Endothelial cell of umbilical vein (primary cell): Measurements from ENCODE around the gene MAF. TPM values are rescaled to one million over a fixed set of nuclear protein-coding genes. Genes with fewer than 3 reads are reported as not detected.

Experiments used
- BruUV-seq: library from RNA; stranded (reverse); fragments of 400-500 nt; replicated peaks from 2 replicates; lab custom pipeline; 2021; lab: Mats Ljungman, UMichigan
- CTCF ChIA-PET: fragments of 300-600, 350-600 bp; sonication (Branson Sonifier 250); formaldehyde crosslinking; loops from one replicate; lab custom pipeline; 2021; ENCODE audit warnings: antibody characterized with exemption, inconsistent platforms; lab: Charles Lee
- POLR2A ChIA-PET: fragments of 300-600, 350-600 bp; sonication (Branson Sonifier 250); formaldehyde crosslinking; loops from one replicate; lab custom pipeline; 2021; ENCODE audit warnings: antibody characterized with exemption, inconsistent platforms; lab: Charles Lee
- DNase-seq: peaks from one replicate; pipeline ENCODE4 v3.0.0-alpha.2; 2011; ENCODE audit warnings: low read depth, low spot score
- FAIRE-seq: peaks from 2 replicates; lab custom pipeline; 2011; peaks lifted over from hg19 to GRCh38; lab: Jason Lieb, UNC
- H2AFZ ChIP-seq: 2 replicates; pipeline ENCODE4 v1.6.0; 2012; ENCODE audit warnings: low read depth, low read length, control low read depth, inconsistent platforms
- H3K27ac ChIP-seq: 2 replicates; pipeline ENCODE4 v1.5.1; 2011; ENCODE audit warnings: low read depth, mild to moderate bottlenecking, control low read depth, low read length, moderate library complexity; ENCODE audit not compliant: insufficient read depth
- H3K27me3 ChIP-seq, 2 experiments: 2 replicates each; pipeline versions ENCODE4 v1.6.0 to v1.6.1; 2011; ENCODE audit warnings: low read length in 2 of 2, mixed read lengths in 1 of 2; ENCODE audit not compliant: control insufficient read depth in 2 of 2, insufficient read depth in 2 of 2
- H3K36me3 ChIP-seq, 2 experiments: 2 replicates in 1 of 2; 3 replicates in 1 of 2; pipeline ENCODE4 v1.5.1; 2011; ENCODE audit warnings: low read length in 2 of 2, mild to moderate bottlenecking in 1 of 2, moderate library complexity in 1 of 2; ENCODE audit not compliant: control insufficient read depth in 2 of 2, insufficient read depth in 2 of 2; ENCODE audit errors: extremely low read depth in 1 of 2
- H3K4me1 ChIP-seq: 3 replicates; pipeline ENCODE4 v1.5.1; 2011; ENCODE audit warnings: mild to moderate bottlenecking, low read length; ENCODE audit not compliant: control insufficient read depth, insufficient read depth; ENCODE audit errors: extremely low read depth
- H3K4me2 ChIP-seq: 2 replicates; pipeline ENCODE4 v1.6.1; 2011; ENCODE audit warnings: low read length, control low read depth, mixed read lengths; ENCODE audit not compliant: insufficient read depth
- H3K4me3 ChIP-seq, 3 experiments: fragments of 200-600 bp in 1 of 3; sonication (generic), shearing (Covaris generic) in 1 of 3; replicated peaks in 1 of 3; 2 replicates each; pipeline ENCODE4 v1.5.1; 2011 to 2016; ENCODE audit warnings: control low read depth in 3 of 3, low read length in 3 of 3, mild to moderate bottlenecking in 2 of 3, inconsistent platforms in 1 of 3, low read depth in 1 of 3, moderate library complexity in 1 of 3; ENCODE audit not compliant: insufficient read depth in 1 of 3
- H3K79me2 ChIP-seq: 2 replicates; pipeline ENCODE4 v1.6.0; 2012; ENCODE audit warnings: low read length, inconsistent platforms; ENCODE audit not compliant: control insufficient read depth, insufficient read depth
- H3K9ac ChIP-seq: replicated peaks from 2 replicates; pipeline ENCODE3; 2011; ENCODE audit warnings: low read length, control low read depth; ENCODE audit not compliant: insufficient read depth; ENCODE audit errors: extremely low read depth
- H3K9me1 ChIP-seq: replicated peaks from 3 replicates; pipeline ENCODE4 v1.6.0; 2011; ENCODE audit warnings: mild to moderate bottlenecking, low read length; ENCODE audit not compliant: control insufficient read depth, insufficient read depth; ENCODE audit errors: extremely low read depth
- H3K9me3 ChIP-seq: replicated peaks from 2 replicates; pipeline ENCODE4 v1.5.1; 2012; ENCODE audit warnings: low read length, inconsistent platforms; ENCODE audit not compliant: control insufficient read depth, insufficient read depth
- H4K20me1 ChIP-seq: replicated peaks from 2 replicates; pipeline ENCODE3; 2011; ENCODE audit warnings: mild to moderate bottlenecking, low read length; ENCODE audit not compliant: control insufficient read depth, insufficient read depth; ENCODE audit errors: extremely low read depth
- EZH2 ChIP-seq: IDR thresholded peaks from 2 replicates; pipeline ENCODE4 v1.6.1; 2012; ENCODE audit warnings: borderline replicate concordance, low read depth, mild to moderate bottlenecking, moderate library complexity, low read length, inconsistent platforms; ENCODE audit not compliant: severe bottlenecking
- FOS ChIP-seq: IDR thresholded peaks from 2 replicates; pipeline ENCODE4 v1.6.1; 2011; ENCODE audit warnings: mild to moderate bottlenecking, low read length, moderate library complexity, borderline replicate concordance; ENCODE audit not compliant: insufficient read depth
- GATA2 ChIP-seq: IDR thresholded peaks from 2 replicates; pipeline ENCODE4 v1.7.0; 2011; ENCODE audit warnings: low read depth, mild to moderate bottlenecking, moderate library complexity, mixed read lengths, low read length; ENCODE audit not compliant: insufficient read length, insufficient read depth
- JUN ChIP-seq: IDR thresholded peaks from 2 replicates; pipeline ENCODE4 v1.6.1; 2011; ENCODE audit warnings: borderline replicate concordance, low read depth; ENCODE audit not compliant: insufficient read length, insufficient read depth
- MYC ChIP-seq: IDR thresholded peaks from one replicate; pipeline ENCODE4 v1.6.1; 2011; ENCODE audit warnings: mild to moderate bottlenecking, low read depth, low read length
- POLR2A ChIP-seq: IDR thresholded peaks from 2 replicates; pipeline ENCODE4 v1.6.1; 2012; ENCODE audit warnings: low read depth, mild to moderate bottlenecking, control low read depth, low read length
- POLR2AphosphoS5 ChIP-seq: IDR thresholded peaks from 2 replicates; pipeline ENCODE4 v1.6.1; 2012; ENCODE audit warnings: low read depth, mild to moderate bottlenecking, control low read depth, low read length, moderate library complexity; ENCODE audit not compliant: insufficient read depth
- dilution Hi-C: fragments of 300-500 bp; cut with MboI; formaldehyde crosslinking; loops from one replicate; pipeline ENCODE4 v1.15.0; 2019; ENCODE audit warnings: low sequenced_read_pairs; ENCODE audit not compliant: extremely low pct_ligation_motif_present
- intact Hi-C: fragments of 100-400 bp; cut with micrococcal nuclease; formaldehyde crosslinking; loops from one replicate; pipeline ENCODE4 v1.10.0; 2022
- polyA plus RNA-seq, 4 experiments: library from polyadenylated mRNA; depleted of rRNA in 3 of 4; stranded (reverse) in 3 of 4; unstranded in 1 of 4; fragments of >200 nt; gene quantifications; 2 replicates each; pipeline versions ENCODE4 v1.2.1 to v1.2.3, GENCODE V29; 2011 to 2012; ENCODE audit warnings: missing spikeins in 1 of 4
- total RNA-seq: library from RNA; stranded (reverse); gene quantifications from 2 replicates; pipeline ENCODE4 v1.2.3, GENCODE V29; 2021
- TF ChIP-seq, protein P1 (sequence below), 2 donors: IDR thresholded peaks; 1 replicate in 1 of 2; 2 replicates in 1 of 2; pipeline ENCODE4 v1.5.1; 2011; ENCODE audit warnings: low read length in 2 of 2, mild to moderate bottlenecking in 2 of 2, moderate library complexity in 2 of 2, control low read depth in 1 of 2, inconsistent platforms in 1 of 2, low read depth in 1 of 2; ENCODE audit not compliant: insufficient read depth in 1 of 2; ENCODE audit errors: extremely low read depth in 1 of 2
- TF ChIP-seq, protein P2 (sequence below): IDR thresholded peaks from 2 replicates; pipeline ENCODE4 v1.6.1; 2011; ENCODE audit not compliant: insufficient read depth, insufficient read length

MAF gene
- total and polyA plus RNA-seq, 2 donors (not counting 3 experiments of a cell fraction or from before 2014, with no cell fraction given) = 0.04 to 0.33 TPM

DNA sequence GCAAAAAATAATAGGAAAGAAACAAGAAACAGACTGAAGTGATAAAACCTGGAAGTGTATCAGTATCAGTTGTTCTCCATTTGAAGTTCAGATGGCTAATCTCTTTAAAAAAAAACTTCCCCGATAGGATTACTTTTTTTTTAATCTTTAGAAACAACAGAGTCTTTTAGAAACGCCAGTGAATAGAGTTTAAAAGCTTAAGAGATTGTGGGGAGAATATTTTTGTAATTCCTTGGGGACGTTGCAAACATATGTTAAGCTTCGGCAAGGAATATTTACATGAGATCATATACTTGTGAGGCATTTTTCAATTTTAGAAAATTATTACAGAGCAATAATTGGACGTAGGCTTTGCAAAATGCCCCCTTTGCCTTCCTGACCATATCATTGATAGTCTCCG is 13.2 kb downstream of the MAF start:
- no peak for FAIRE-seq
- no TSS peak for BruUV-seq
- CTCF ChIA-PET = no interaction called here

More for the DNA sequence above, 13.2 kb downstream of the MAF start:
- Histone ChIP-seq H3K27ac (no peak overlapping the region), H3K9me1 (no peaks in the 10 kb centered on the region), H3K79me2 (no peaks in the 10 kb centered on the region), H4K20me1 (no peaks in the 10 kb centered on the region), H3K36me3 (no peaks in the 10 kb centered on the region), H3K4me1 (no peaks in the 10 kb centered on the region), H3K4me3 (no peak overlapping the region), H3K27me3 (no peaks in the 10 kb centered on the region), H3K9me3 (no peaks in the 10 kb centered on the region), H2AFZ (no peak overlapping the region), H3K9ac (no peak overlapping the region), H3K4me2 (no peak overlapping the region)
- no peak for DNase-seq
- TF ChIP-seq FOS (no peak), MYC (no peak), POLR2A (no peak), GATA2 (no peak), POLR2AphosphoS5 (no peak), JUN (no peak), EZH2 (no peak)
- TF ChIP-seq, protein P1, sequence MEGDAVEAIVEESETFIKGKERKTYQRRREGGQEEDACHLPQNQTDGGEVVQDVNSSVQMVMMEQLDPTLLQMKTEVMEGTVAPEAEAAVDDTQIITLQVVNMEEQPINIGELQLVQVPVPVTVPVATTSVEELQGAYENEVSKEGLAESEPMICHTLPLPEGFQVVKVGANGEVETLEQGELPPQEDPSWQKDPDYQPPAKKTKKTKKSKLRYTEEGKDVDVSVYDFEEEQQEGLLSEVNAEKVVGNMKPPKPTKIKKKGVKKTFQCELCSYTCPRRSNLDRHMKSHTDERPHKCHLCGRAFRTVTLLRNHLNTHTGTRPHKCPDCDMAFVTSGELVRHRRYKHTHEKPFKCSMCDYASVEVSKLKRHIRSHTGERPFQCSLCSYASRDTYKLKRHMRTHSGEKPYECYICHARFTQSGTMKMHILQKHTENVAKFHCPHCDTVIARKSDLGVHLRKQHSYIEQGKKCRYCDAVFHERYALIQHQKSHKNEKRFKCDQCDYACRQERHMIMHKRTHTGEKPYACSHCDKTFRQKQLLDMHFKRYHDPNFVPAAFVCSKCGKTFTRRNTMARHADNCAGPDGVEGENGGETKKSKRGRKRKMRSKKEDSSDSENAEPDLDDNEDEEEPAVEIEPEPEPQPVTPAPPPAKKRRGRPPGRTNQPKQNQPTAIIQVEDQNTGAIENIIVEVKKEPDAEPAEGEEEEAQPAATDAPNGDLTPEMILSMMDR (IDR thresholded peaks at IDR 0.05; ENCODE audit: extremely low read depth in 1 of 2, insufficient read depth in 1 of 2, low read depth in 1 of 2, low read length in 2 of 2) = no peak
- TF ChIP-seq, protein P2, sequence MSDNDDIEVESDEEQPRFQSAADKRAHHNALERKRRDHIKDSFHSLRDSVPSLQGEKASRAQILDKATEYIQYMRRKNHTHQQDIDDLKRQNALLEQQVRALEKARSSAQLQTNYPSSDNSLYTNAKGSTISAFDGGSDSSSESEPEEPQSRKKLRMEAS = no peak
- intact Hi-C loops (no loop called here), dilution Hi-C loops (no loop called here)
- POLR2A ChIA-PET = no interaction called here
